ENCODE results near the gene KCNT2. TPM values are rescaled to one million over a fixed set of nuclear protein-coding genes. Genes with fewer than 3 reads are reported as not detected.

KCNT2 gene
- total RNA-seq, 4 donors from 2014 or later = 6.5 to 25.1 (median 10.0) TPM

DNA sequence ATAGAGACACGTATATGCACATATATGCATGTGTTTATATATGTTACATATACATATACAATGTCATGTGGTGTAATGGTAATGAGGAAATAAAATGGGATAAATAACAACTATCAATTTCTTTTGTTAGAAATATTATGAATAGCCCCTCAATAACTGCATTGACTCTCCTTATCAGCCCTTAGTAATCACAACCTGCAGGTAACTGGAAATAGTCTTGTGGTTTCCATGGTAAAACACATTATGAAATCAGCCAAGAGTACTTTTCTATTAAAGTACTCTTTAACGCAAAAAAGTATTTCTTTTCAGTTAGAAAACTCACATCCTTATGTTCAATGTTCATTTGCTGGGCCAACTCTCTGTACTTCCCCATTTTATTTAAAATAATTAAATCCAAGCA lies 105.8 kb downstream of the KCNT2 start:
- Histone ChIP-seq H3K9me3 (no peaks in the 10 kb centered on the region), H3K4me3 (no peak overlapping the region), H3K4me1 (no peaks in the 10 kb centered on the region), H3K27ac (no peak overlapping the region), H3K36me3 (no peaks in the 10 kb centered on the region), H3K27me3 (no peaks in the 10 kb centered on the region)
- no peak for ATAC-seq
- 90 to 100% methylated on average over 2 of the region's 2 CpGs for WGBS, 2 donors (ENCODE audit: low coverage in 1 of 2)
- TF ChIP-seq, protein P1, sequence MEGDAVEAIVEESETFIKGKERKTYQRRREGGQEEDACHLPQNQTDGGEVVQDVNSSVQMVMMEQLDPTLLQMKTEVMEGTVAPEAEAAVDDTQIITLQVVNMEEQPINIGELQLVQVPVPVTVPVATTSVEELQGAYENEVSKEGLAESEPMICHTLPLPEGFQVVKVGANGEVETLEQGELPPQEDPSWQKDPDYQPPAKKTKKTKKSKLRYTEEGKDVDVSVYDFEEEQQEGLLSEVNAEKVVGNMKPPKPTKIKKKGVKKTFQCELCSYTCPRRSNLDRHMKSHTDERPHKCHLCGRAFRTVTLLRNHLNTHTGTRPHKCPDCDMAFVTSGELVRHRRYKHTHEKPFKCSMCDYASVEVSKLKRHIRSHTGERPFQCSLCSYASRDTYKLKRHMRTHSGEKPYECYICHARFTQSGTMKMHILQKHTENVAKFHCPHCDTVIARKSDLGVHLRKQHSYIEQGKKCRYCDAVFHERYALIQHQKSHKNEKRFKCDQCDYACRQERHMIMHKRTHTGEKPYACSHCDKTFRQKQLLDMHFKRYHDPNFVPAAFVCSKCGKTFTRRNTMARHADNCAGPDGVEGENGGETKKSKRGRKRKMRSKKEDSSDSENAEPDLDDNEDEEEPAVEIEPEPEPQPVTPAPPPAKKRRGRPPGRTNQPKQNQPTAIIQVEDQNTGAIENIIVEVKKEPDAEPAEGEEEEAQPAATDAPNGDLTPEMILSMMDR (IDR thresholded peaks at IDR 0.05) = no peak
- TF ChIP-seq POLR2A (IDR thresholded peaks at IDR 0.05) (no peak), EP300 (IDR thresholded peaks at IDR 0.05) (no peak), POLR2AphosphoS5 (IDR thresholded peaks at IDR 0.05) (no peak)

DNA sequence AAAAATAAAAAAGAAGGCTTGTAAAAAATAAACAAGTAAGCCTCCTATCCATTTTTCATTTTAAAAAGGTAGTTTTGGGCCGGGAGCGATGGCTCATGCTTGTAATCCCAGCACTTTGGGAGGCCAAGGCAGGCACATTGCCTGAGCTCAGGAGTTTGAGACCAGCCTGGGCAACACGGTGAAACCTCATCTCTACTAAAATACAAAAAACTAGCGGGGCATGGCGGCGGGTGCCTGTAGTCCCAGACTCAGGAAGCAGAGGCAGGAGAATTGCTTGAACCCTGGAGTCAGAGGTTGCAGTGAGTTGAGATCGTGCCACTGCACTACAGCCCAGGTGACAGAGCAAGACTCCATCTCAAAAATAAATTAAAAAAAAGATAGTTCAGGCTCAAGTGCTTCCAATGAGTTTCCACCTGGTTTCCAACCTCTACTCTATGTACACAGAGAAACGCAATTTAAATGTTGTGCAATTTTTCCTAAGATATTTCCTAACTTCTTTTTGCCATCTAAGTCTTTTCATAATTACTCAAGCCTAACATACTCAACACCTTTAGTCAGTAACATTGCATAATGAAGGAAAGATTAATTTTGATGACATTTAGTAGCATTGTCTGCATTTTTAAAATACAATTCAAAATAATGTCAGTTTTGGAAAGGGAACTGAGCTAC lies 106.3 kb downstream of the KCNT2 start:
- Histone ChIP-seq H3K36me3 (no peaks in the 10 kb centered on the region), H3K27ac (no peak overlapping the region), H3K4me3 (no peak overlapping the region), H3K9me3 (no peaks in the 10 kb centered on the region), H3K4me1 (no peaks in the 10 kb centered on the region), H3K27me3 (no peaks in the 10 kb centered on the region)
- TF ChIP-seq POLR2A (IDR thresholded peaks at IDR 0.05) (no peak), EP300 (IDR thresholded peaks at IDR 0.05) (no peak), POLR2AphosphoS5 (IDR thresholded peaks at IDR 0.05) (no peak)
- TF ChIP-seq, protein P1 (IDR thresholded peaks at IDR 0.05) = no peak
- ATAC-seq = no peak
- WGBS, 2 donors (ENCODE audit: low coverage in 1 of 2) = 91 to 93% methylated on average over 6 to 8 of the region's 8 CpGs

DNA sequence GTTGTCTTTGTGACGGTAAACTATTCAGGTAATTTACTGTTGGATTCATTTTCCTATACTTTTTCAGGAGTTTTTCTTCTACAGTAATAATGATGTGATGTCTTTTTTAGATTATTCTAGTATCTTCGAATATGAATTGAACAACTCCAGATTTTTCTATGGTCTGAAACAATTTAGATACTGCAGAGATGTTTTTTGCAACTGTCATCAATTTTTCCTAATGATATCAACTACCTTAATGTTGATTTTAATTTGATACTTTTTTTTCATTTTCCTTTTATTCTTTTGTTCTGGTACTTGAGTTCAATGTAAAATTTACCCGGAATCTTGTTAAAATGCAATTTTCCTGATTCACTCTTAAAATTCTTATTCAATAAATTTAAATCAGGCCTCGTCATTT lies 110.4 kb downstream of the KCNT2 start:
- H3K27ac ChIP-seq = no peak overlapping the region
- WGBS, 2 donors (ENCODE audit: low coverage in 1 of 2) = 89 to 94% methylated on average over 4 of the region's 4 CpGs
- no peak overlapping the region for H3K4me3 ChIP-seq
- no peaks in the 10 kb centered on the region for H3K27me3 ChIP-seq
- no peaks in the 10 kb centered on the region for H3K9me3 ChIP-seq
- no peak for ATAC-seq
- TF ChIP-seq POLR2AphosphoS5 (IDR thresholded peaks at IDR 0.05) (no peak), EP300 (IDR thresholded peaks at IDR 0.05) (no peak), POLR2A (IDR thresholded peaks at IDR 0.05) (no peak)
- TF ChIP-seq, protein P1 (IDR thresholded peaks at IDR 0.05) = no peak
- no peaks in the 10 kb centered on the region for H3K4me1 ChIP-seq
- H3K36me3 ChIP-seq = no peaks in the 10 kb centered on the region

DNA sequence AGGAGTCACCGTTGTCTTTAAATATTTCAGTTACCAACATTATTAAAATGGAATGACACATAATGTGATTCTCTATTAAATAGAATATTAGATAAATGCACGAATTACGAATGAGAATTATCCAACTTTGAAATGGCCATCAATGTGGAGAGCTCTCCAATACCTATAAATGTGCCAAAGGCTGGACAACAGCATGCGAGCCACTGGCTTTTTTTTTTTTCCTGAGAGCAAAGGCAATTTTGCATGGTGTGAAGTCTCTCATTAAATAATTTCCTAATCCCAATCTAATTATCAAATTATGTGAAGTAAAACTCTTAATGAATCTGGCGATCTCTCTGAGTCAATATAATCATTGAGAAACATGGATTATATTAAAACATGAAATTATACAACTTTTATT lies 113.5 kb downstream of the KCNT2 start:
- ATAC-seq = no peak
- H3K27me3 ChIP-seq = no peaks in the 10 kb centered on the region
- WGBS, 2 donors (ENCODE audit: low coverage in 1 of 2) = 95 to 98% methylated on average over 5 of the region's 5 CpGs
- no peak overlapping the region for H3K4me3 ChIP-seq
- H3K9me3 ChIP-seq = no peaks in the 10 kb centered on the region
- TF ChIP-seq EP300 (IDR thresholded peaks at IDR 0.05) = no peak
- TF ChIP-seq POLR2A (IDR thresholded peaks at IDR 0.05) = no peak
- TF ChIP-seq POLR2AphosphoS5 (IDR thresholded peaks at IDR 0.05) = no peak
- TF ChIP-seq, protein P1 (IDR thresholded peaks at IDR 0.05) = no peak
- H3K27ac ChIP-seq = no peak overlapping the region
- no peaks in the 10 kb centered on the region for H3K36me3 ChIP-seq
- no peaks in the 10 kb centered on the region for H3K4me1 ChIP-seq

DNA sequence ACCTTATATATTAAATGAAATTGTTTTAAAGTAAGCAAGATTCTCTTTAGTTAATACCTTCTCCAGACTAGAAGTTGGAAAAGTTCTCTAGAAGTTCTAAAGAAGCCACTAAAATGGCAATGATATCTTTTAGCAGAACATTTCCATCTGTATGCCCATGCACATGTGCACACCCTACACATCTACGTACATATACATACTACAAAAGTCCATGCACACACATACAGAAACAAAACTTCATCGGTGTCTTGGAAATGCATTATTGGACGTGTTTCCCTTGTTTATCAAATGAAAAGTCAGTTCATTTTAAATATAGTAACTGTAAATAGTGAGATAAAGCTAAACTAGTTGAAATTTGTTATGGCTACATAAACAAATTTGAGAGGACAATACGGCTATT lies 114.4 kb downstream of the KCNT2 start:
- no peak for TF ChIP-seq EP300 (IDR thresholded peaks at IDR 0.05)
- TF ChIP-seq, protein P1 (IDR thresholded peaks at IDR 0.05) = no peak
- TF ChIP-seq POLR2A (IDR thresholded peaks at IDR 0.05) = no peak
- no peak for TF ChIP-seq POLR2AphosphoS5 (IDR thresholded peaks at IDR 0.05)
- Histone ChIP-seq H3K27ac (no peak overlapping the region), H3K4me3 (no peak overlapping the region), H3K9me3 (no peaks in the 10 kb centered on the region), H3K27me3 (no peaks in the 10 kb centered on the region), H3K4me1 (no peaks in the 10 kb centered on the region), H3K36me3 (no peaks in the 10 kb centered on the region)
- 86 to 87% methylated on average over 3 to 4 of the region's 4 CpGs for WGBS, 2 donors (ENCODE audit: low coverage in 1 of 2)
- ATAC-seq = no peak

All from gastroesophageal sphincter (tissue), 4 donors.